ENCODE data around the gene FGF12.

GRCh38 chr3:192128060-192128459 is 599.3 kb downstream of the FGF12 start:
- no peak for TF ChIP-seq ARNT (IDR thresholded peaks at IDR 0.05)
- no peak for TF ChIP-seq SUZ12 (IDR thresholded peaks at IDR 0.05)
- no peak for TF ChIP-seq FOXM1 (IDR thresholded peaks at IDR 0.05; ENCODE audit: borderline replicate concordance)
- TF ChIP-seq NFRKB (IDR thresholded peaks at IDR 0.05): no peak
- no peak for TF ChIP-seq SP1 (IDR thresholded peaks at IDR 0.05)
- TF ChIP-seq ELF4 (IDR thresholded peaks at IDR 0.05): no peak
- TF ChIP-seq BHLHE40 (IDR thresholded peaks at IDR 0.05; ENCODE audit: borderline replicate concordance): no peak
- TF ChIP-seq FOXA1 (IDR thresholded peaks at IDR 0.05): no peak
